Heart left ventricle (tissue), 13 donors: ENCODE data around the gene OTOP3.

Experiments used
- CTCF ChIP-seq, 12 donors: fragments of 200-600 bp; sonication (generic) in 4 of 12; IDR thresholded peaks; one replicate each; pipeline versions ENCODE4 v1.5.0 to v1.8.0; 2018 to 2022; ENCODE audit warnings: antibody characterized with exemption in 12 of 12, mild to moderate bottlenecking in 5 of 12
- POLR2A ChIP-seq, 2 donors: fragments of 450-650 bp; IDR thresholded peaks; one replicate each; pipeline ENCODE4 v1.6.1; 2017; ENCODE audit warnings: antibody characterized with exemption in 2 of 2, mild to moderate bottlenecking in 2 of 2, moderate library complexity in 2 of 2
- donor health status: ischemic (EF 13 %, LVEDD 7.1; RV severe dilation, severe dysfunction).
- donor health status: DM: no; HTN: yes; CAD: no.
- donor health status: DM: no; HTN: no; CAD: no.
- donor health status: ischemic (EF 25% LVEDD 6.9; RV normal size, moderate dysfunction).
- donor health status: ischemic (EF 25% LVEDD 5.7; RV mildly dilated, moderate dysfunction).
- donor health status: ischemic (EF 35%, LVEDD 5.7; RV mildly dilated, moderate dysfunction).
- donor health status: nonischemic (EF 11% LVEDD 7.7; RV severe dilation, severe dysfunction).
- donor health status: DM: yes; HTN: yes; CAD: no.
- donor health status: PGD.
- donor health status: ischemic (EF 29% LVEDD 5.4; RV normal size, mild dysfunction).
- donor health status: nonischemic (EF 23%, LVEDD 6.1; RV moderate dilation, normal function).

- no peak for TF ChIP-seq POLR2A (IDR thresholded peaks at IDR 0.05)
- no peak for TF ChIP-seq CTCF (IDR thresholded peaks at IDR 0.05)
Observed at GRCh38 chr17:74904687-74905409, 30.9 kb upstream of the OTOP3 start.
